ENCODE measurements around the gene TEX19. TPM values are rescaled to one million over a fixed set of nuclear protein-coding genes. Genes with fewer than 3 reads are reported as not detected.

TEX19 gene
- polyA plus RNA-seq, 1 experiment, result 0.04 TPM

- H3K27ac ChIP-seq (ENCODE audit: low read depth, low read length), result no peak overlapping the region
- H3K4me3 ChIP-seq (ENCODE audit: low read depth, low read length), result no peak overlapping the region
- TF ChIP-seq CTCF (IDR thresholded peaks at IDR 0.05; ENCODE audit: low read depth, low read length), result no peak
- peaks cover 4% of the 10 kb centered on the region for H3K27me3 ChIP-seq (ENCODE audit: control insufficient read depth, insufficient read depth, low read length)
- DNase-seq (ENCODE audit: low read depth, low spot score), result no peak
- ChIA-PET POLR2A (no interaction called here), CTCF (no interaction called here)
- peaks cover 22% of the 10 kb centered on the region; the same call in 1 of the 2 replicates for H3K9me3 ChIP-seq (ENCODE audit: control insufficient read depth, insufficient read depth, low read length)
Observed at GRCh38 chr17:82342361-82343079, 16.5 kb upstream of the TEX19 start.

GRCh38 chr17:82343560-82343959 is 15.5 kb upstream of the TEX19 start:
- ChIA-PET POLR2A (interaction anchor here (0.6 kb wide), 1 partner anchor 285 kb away, joined by 6 read pairs; no protein-coding TSS in a partner anchor), CTCF (no interaction called here)

DNA sequence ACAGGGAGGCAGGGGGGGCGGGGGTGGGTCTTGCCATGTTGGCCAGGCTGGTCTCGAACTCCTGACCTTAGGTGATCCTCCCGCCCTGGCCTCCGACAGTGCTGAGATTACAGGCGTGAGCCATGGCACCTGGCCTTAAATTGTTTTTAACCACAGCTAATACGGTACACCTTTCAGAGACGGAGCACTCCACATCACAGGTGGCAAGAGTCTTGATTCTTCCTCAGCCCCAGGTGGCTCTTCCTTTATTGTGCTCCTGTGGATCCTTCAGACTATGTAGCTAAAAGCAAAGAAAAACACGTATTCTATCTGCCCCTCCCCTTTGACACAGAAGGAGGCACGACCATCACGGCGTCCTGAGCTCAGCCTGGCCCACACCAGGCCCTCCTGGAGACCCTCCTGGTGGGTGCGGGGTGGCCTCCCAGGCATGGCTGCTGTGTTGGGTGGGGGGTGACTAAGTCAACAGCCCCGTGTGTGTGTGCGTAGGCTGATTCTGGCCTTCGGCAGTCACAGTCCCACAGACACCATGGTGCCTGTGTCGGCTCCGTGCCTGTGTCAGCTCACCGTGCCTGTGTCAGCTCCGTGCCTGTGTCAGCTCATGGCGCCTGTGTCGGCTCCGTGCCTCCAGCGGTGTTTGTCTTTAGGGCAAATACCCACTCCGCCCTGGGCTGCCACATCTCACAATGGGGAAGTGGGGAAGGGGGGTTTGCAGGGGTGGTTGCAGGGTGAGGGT is 14.7 kb upstream of the TEX19 start:
- ChIA-PET POLR2A (interaction anchor here (0.6 kb wide), 1 partner anchor 284 kb away, joined by 6 read pairs; no protein-coding TSS in a partner anchor), CTCF (no interaction called here)
- Histone ChIP-seq H3K9me3 (ENCODE audit: control insufficient read depth, insufficient read depth, low read length) (peaks cover 22% of the 10 kb centered on the region; the same call in 1 of the 2 replicates), H3K27me3 (ENCODE audit: control insufficient read depth, insufficient read depth, low read length) (peaks cover 4% of the 10 kb centered on the region), H3K27ac (ENCODE audit: low read depth, low read length) (no peak overlapping the region), H3K4me3 (ENCODE audit: low read depth, low read length) (no peak overlapping the region)
- no peak for DNase-seq (ENCODE audit: low read depth, low spot score)
- TF ChIP-seq CTCF (IDR thresholded peaks at IDR 0.05; ENCODE audit: low read depth, low read length), result no peak

More at GRCh38 chr17:82343560-82343959, 15.5 kb upstream of the TEX19 start:
- H3K4me3 ChIP-seq (ENCODE audit: low read depth, low read length), result no peak overlapping the region
- DNase-seq (ENCODE audit: low read depth, low spot score), result no peak
- H3K9me3 ChIP-seq (ENCODE audit: control insufficient read depth, insufficient read depth, low read length), result peaks cover 22% of the 10 kb centered on the region; the same call in 1 of the 2 replicates
- peaks cover 4% of the 10 kb centered on the region for H3K27me3 ChIP-seq (ENCODE audit: control insufficient read depth, insufficient read depth, low read length)
- H3K27ac ChIP-seq (ENCODE audit: low read depth, low read length), result no peak overlapping the region
- no peak for TF ChIP-seq CTCF (IDR thresholded peaks at IDR 0.05; ENCODE audit: low read depth, low read length)

DNA sequence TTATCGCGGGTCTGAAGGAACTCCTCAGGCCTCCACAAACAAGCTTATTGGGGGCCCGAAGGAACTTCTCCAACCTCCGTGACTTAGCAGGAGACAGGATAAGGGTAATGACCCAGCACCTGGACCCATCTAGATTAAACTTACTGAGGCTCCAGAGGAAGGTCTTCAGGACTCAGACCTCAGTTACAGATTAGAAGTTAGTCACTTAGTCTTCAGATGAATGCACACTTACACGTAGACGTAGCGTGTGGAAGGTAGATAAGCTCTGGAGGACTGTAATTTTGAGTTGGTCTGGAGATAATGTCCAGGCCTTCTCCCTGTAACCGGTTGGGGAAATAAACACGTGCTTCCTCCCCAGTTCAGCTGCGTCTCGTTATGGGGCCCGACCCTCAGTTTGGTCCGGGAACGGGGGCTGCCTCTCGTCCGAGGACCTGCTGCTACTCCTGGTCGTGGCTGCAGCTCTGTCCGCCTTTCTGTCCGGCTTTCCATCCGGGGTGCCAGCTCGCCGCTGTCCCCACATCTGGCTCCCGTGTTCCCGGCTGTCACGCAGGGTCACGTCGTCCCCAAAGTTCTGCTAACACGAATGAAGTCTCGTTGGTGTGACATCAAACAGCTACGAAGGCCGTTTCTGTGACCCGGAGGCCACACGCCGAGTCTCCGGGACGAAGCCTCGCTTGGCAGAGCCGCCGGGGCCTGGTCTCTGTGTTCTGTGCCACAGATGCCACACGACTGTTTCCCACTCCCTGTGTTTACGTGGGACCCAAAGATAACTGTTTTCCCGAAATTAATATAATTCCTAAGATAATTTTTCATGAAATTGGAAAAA is 13.7 kb upstream of the TEX19 start:
- CTCF ChIA-PET, result interaction anchor here (0.6 kb wide), 1 partner anchor 69 kb away, joined by 3 read pairs; no protein-coding TSS in a partner anchor
- POLR2A ChIA-PET, result no interaction called here

More for the DNA sequence above, 13.7 kb upstream of the TEX19 start:
- no peak for TF ChIP-seq CTCF (IDR thresholded peaks at IDR 0.05; ENCODE audit: low read depth, low read length)
- H3K27me3 ChIP-seq (ENCODE audit: control insufficient read depth, insufficient read depth, low read length), result peaks cover 4% of the 10 kb centered on the region
- no peak overlapping the region for H3K27ac ChIP-seq (ENCODE audit: low read depth, low read length)
- H3K4me3 ChIP-seq (ENCODE audit: low read depth, low read length), result no peak overlapping the region
- DNase-seq (ENCODE audit: low read depth, low spot score), result no peak
- H3K9me3 ChIP-seq (ENCODE audit: control insufficient read depth, insufficient read depth, low read length), result peaks cover 21% of the 10 kb centered on the region; the same call in 1 of the 2 replicates

Data from AG04450 (cell line).